ENCODE results near the gene TSPAN3.

- TF ChIP-seq CTCF (conservative IDR thresholded peaks at IDR 0.05; ENCODE audit: low read length) (no peak), EZH2phosphoT487 (IDR thresholded peaks at IDR 0.05; ENCODE audit: borderline replicate concordance, low read depth, low read length) (no peak)
Observed at GRCh38 chr15:77045985-77046384, 24.9 kb downstream of the TSPAN3 start.

Measured in OCI-LY7 (cell line).